ENCODE results near the gene FBN2.

GRCh38 chr5:128403333-128403732, 134.7 kb downstream of the FBN2 start:
- TF ChIP-seq, protein P1, sequence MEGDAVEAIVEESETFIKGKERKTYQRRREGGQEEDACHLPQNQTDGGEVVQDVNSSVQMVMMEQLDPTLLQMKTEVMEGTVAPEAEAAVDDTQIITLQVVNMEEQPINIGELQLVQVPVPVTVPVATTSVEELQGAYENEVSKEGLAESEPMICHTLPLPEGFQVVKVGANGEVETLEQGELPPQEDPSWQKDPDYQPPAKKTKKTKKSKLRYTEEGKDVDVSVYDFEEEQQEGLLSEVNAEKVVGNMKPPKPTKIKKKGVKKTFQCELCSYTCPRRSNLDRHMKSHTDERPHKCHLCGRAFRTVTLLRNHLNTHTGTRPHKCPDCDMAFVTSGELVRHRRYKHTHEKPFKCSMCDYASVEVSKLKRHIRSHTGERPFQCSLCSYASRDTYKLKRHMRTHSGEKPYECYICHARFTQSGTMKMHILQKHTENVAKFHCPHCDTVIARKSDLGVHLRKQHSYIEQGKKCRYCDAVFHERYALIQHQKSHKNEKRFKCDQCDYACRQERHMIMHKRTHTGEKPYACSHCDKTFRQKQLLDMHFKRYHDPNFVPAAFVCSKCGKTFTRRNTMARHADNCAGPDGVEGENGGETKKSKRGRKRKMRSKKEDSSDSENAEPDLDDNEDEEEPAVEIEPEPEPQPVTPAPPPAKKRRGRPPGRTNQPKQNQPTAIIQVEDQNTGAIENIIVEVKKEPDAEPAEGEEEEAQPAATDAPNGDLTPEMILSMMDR (conservative IDR thresholded peaks at IDR 0.05; ENCODE audit: low read length), result no peak
- no peak for TF ChIP-seq EZH2phosphoT487 (IDR thresholded peaks at IDR 0.05; ENCODE audit: borderline replicate concordance)

Data from Loucy (cell line).